ENCODE data around the gene UCHL3.

UCHL3 gene

GRCh38 chr13:75581874-75582640 lies 32.5 kb downstream of the UCHL3 start:
- Histone ChIP-seq H3K79me2 (ENCODE audit: insufficient read depth, low read length) (no peaks in the 10 kb centered on the region), H3K9me2 (ENCODE audit: low read depth, low read length) (no peaks in the 10 kb centered on the region), H3K36me3 (ENCODE audit: insufficient read depth, low read length) (peaks cover 58% of the 10 kb centered on the region), H3K27me3 (ENCODE audit: insufficient read depth, low read length) (no peaks in the 10 kb centered on the region), H3K4me2 (ENCODE audit: low read length) (no peak overlapping the region), H3K9ac (ENCODE audit: low read length) (no peak overlapping the region), H4K20me1 (ENCODE audit: insufficient read depth, low read length) (no peaks in the 10 kb centered on the region), H3K4me3 (ENCODE audit: low read depth, low read length, poor library complexity, severe bottlenecking) (no peak overlapping the region), H3K9me3 (ENCODE audit: low read length) (peaks cover 23% of the 10 kb centered on the region), H3F3A (ENCODE audit: insufficient read depth, low read length) (no peaks in the 10 kb centered on the region), H3K27ac (ENCODE audit: low read depth, low read length, poor library complexity, severe bottlenecking) (no peak overlapping the region), H2AFZ (ENCODE audit: low read length) (no peak overlapping the region), H3K4me1 (ENCODE audit: insufficient read depth, low read length, severe bottlenecking) (no peaks in the 10 kb centered on the region)
- TF ChIP-seq EZH2 (IDR thresholded peaks at IDR 0.05; ENCODE audit: borderline replicate concordance, low read length) (no peak), CTCF (IDR thresholded peaks at IDR 0.05; ENCODE audit: low read length) (no peak)

GRCh38 chr13:75583091-75583490 lies 33.5 kb downstream of the UCHL3 start:
- Histone ChIP-seq H3K4me1 (ENCODE audit: insufficient read depth, low read length, severe bottlenecking) (no peaks in the 10 kb centered on the region), H3K4me2 (ENCODE audit: low read length) (no peak overlapping the region), H3K27ac (ENCODE audit: low read depth, low read length, poor library complexity, severe bottlenecking) (no peak overlapping the region), H3K4me3 (ENCODE audit: low read depth, low read length, poor library complexity, severe bottlenecking) (no peak overlapping the region), H3K36me3 (ENCODE audit: insufficient read depth, low read length) (peaks cover 63% of the 10 kb centered on the region), H4K20me1 (ENCODE audit: insufficient read depth, low read length) (no peaks in the 10 kb centered on the region), H2AFZ (ENCODE audit: low read length) (no peak overlapping the region), H3K9ac (ENCODE audit: low read length) (no peak overlapping the region), H3K79me2 (ENCODE audit: insufficient read depth, low read length) (no peaks in the 10 kb centered on the region), H3K9me2 (ENCODE audit: low read depth, low read length) (no peaks in the 10 kb centered on the region), H3K9me3 (ENCODE audit: low read length) (peaks cover 23% of the 10 kb centered on the region), H3K27me3 (ENCODE audit: insufficient read depth, low read length) (no peaks in the 10 kb centered on the region), H3F3A (ENCODE audit: insufficient read depth, low read length) (no peaks in the 10 kb centered on the region)
- no peak for TF ChIP-seq CTCF (IDR thresholded peaks at IDR 0.05; ENCODE audit: low read length)
- TF ChIP-seq EZH2 (IDR thresholded peaks at IDR 0.05; ENCODE audit: borderline replicate concordance, low read length), result no peak

GRCh38 chr13:75585153-75585552 lies 35.6 kb downstream of the UCHL3 start:
- Histone ChIP-seq H3K4me2 (ENCODE audit: low read length) (no peak overlapping the region), H3K9ac (ENCODE audit: low read length) (no peak overlapping the region), H3K79me2 (ENCODE audit: insufficient read depth, low read length) (no peaks in the 10 kb centered on the region), H2AFZ (ENCODE audit: low read length) (no peak overlapping the region), H3K9me2 (ENCODE audit: low read depth, low read length) (no peaks in the 10 kb centered on the region), H3K4me3 (ENCODE audit: low read depth, low read length, poor library complexity, severe bottlenecking) (no peak overlapping the region), H3F3A (ENCODE audit: insufficient read depth, low read length) (no peaks in the 10 kb centered on the region), H3K27me3 (ENCODE audit: insufficient read depth, low read length) (no peaks in the 10 kb centered on the region), H3K4me1 (ENCODE audit: insufficient read depth, low read length, severe bottlenecking) (no peaks in the 10 kb centered on the region), H4K20me1 (ENCODE audit: insufficient read depth, low read length) (no peaks in the 10 kb centered on the region), H3K36me3 (ENCODE audit: insufficient read depth, low read length) (peaks cover 78% of the 10 kb centered on the region), H3K9me3 (ENCODE audit: low read length) (peaks cover 23% of the 10 kb centered on the region), H3K27ac (ENCODE audit: low read depth, low read length, poor library complexity, severe bottlenecking) (no peak overlapping the region)
- TF ChIP-seq EZH2 (IDR thresholded peaks at IDR 0.05; ENCODE audit: borderline replicate concordance, low read length), result no peak
- TF ChIP-seq CTCF (IDR thresholded peaks at IDR 0.05; ENCODE audit: low read length), result no peak
